Upper lobe of right lung (tissue), 1 donor: ENCODE data around the gene NMUR1. TPM values are rescaled to one million over a fixed set of nuclear protein-coding genes. Genes with fewer than 3 reads are reported as not detected.
A peak's percentile ranks its signal among the peaks of the same experiment; 100 is the strongest.

ENCODE experiments used
- ATAC-seq: fragments of 200-7000 bp; cut with Tn5 transposase; one replicate; pipeline ENCODE4 v1.9.1; 2020; ENCODE audit warnings: mild to moderate bottlenecking, moderate library complexity
- DNase-seq: peaks from one replicate; pipeline ENCODE4 v3.0.0-alpha.2; 2020
- H3K27ac ChIP-seq: fragments of 200-600 bp; one replicate; pipeline ENCODE4 v1.8.0; 2022
- H3K27me3 ChIP-seq: fragments of 200-600 bp; one replicate; pipeline ENCODE4 v1.8.0; 2022; ENCODE audit warnings: mild to moderate bottlenecking
- H3K36me3 ChIP-seq: fragments of 200-600 bp; one replicate; pipeline ENCODE4 v1.8.0; 2022
- H3K4me1 ChIP-seq: fragments of 200-600 bp; one replicate; pipeline ENCODE4 v1.8.0; 2022
- H3K4me3 ChIP-seq: fragments of 200-600 bp; one replicate; pipeline ENCODE4 v1.8.0; 2022; ENCODE audit warnings: mild to moderate bottlenecking
- H3K9me3 ChIP-seq: fragments of 200-600 bp; one replicate; pipeline ENCODE4 v1.8.0; 2022
- CTCF ChIP-seq: fragments of 200-600 bp; IDR thresholded peaks from one replicate; pipeline ENCODE4 v1.8.0; 2022; ENCODE audit warnings: antibody characterized with exemption
- intact Hi-C: fragments of 100-400 bp; cut with DNase I; formaldehyde crosslinking; loops from one replicate; pipeline ENCODE4 v1.11.0; 2022
- total RNA-seq: library from RNA; stranded (reverse); fragmentation: NEBNext Ultra II Directional; extraction: Animal tissue kit (Norgen Biotek cat#: 25700); gene quantifications from one replicate; pipeline ENCODE4 v1.2.1, GENCODE V29; 2021
- donor health status: DM: no; HTN: yes; CAD: no; lungs with severe emphysema.

The NMUR1 gene
- total RNA-seq, 1 donor from 2014 or later = 5.8 TPM

GRCh38 chr2:231514951-231515297 is 15.3 kb downstream of the NMUR1 start:
- Histone ChIP-seq H3K4me1 (peaks cover 3% of the 10 kb centered on the region), H3K27ac (peak overlapping the region; percentile 93), H3K4me3 (peak overlapping the region; percentile 72), H3K27me3 (no peaks in the 10 kb centered on the region), H3K36me3 (no peaks in the 10 kb centered on the region), H3K9me3 (no peaks in the 10 kb centered on the region)
- no peak for DNase-seq
- intact Hi-C loops = no loop called here
- TF ChIP-seq CTCF = no peak
- ATAC-seq = no peak

- Histone ChIP-seq H3K27me3 (no peaks in the 10 kb centered on the region), H3K4me1 (peaks cover 3% of the 10 kb centered on the region), H3K4me3 (peak overlapping the region; percentile 72), H3K9me3 (no peaks in the 10 kb centered on the region), H3K27ac (peak overlapping the region; percentile 93), H3K36me3 (no peaks in the 10 kb centered on the region)
- TF ChIP-seq CTCF = no peak
- intact Hi-C loops = no loop called here
- DNase-seq (peak; percentile 99), ATAC-seq (peak; percentile 100)
Measured at GRCh38 chr2:231514225-231514950, 15.9 kb downstream of the NMUR1 start.

- no peak for ATAC-seq
- Histone ChIP-seq H3K4me3 (peak overlapping the region; percentile 72), H3K27ac (peak overlapping the region; percentile 93), H3K9me3 (no peaks in the 10 kb centered on the region), H3K4me1 (peaks cover 3% of the 10 kb centered on the region), H3K36me3 (no peaks in the 10 kb centered on the region), H3K27me3 (no peaks in the 10 kb centered on the region)
- intact Hi-C loops = no loop called here
- no peak for TF ChIP-seq CTCF
- DNase-seq = no peak
Measured at GRCh38 chr2:231513746-231514224, 16.5 kb downstream of the NMUR1 start.

- H3K4me1 ChIP-seq = peaks cover 3% of the 10 kb centered on the region
- peak; percentile 45 for DNase-seq
- H3K4me3 ChIP-seq = no peak overlapping the region
- intact Hi-C loops = no loop called here
- no peak for ATAC-seq
- no peaks in the 10 kb centered on the region for H3K36me3 ChIP-seq
- no peaks in the 10 kb centered on the region for H3K9me3 ChIP-seq
- no peak overlapping the region for H3K27ac ChIP-seq
- H3K27me3 ChIP-seq = no peaks in the 10 kb centered on the region
- no peak for TF ChIP-seq CTCF
Measured at GRCh38 chr2:231512222-231512621, 18.0 kb downstream of the NMUR1 start.

- ATAC-seq = no peak
- intact Hi-C loops = no loop called here
- DNase-seq = peak; percentile 43
Measured at GRCh38 chr2:231503766-231504165, 26.5 kb downstream of the NMUR1 start.

More at GRCh38 chr2:231503766-231504165, 26.5 kb downstream of the NMUR1 start:
- no peaks in the 10 kb centered on the region for H3K4me1 ChIP-seq
- H3K36me3 ChIP-seq = no peaks in the 10 kb centered on the region
- no peaks in the 10 kb centered on the region for H3K9me3 ChIP-seq
- H3K4me3 ChIP-seq = no peak overlapping the region
- no peak overlapping the region for H3K27ac ChIP-seq
- TF ChIP-seq CTCF = no peak
- H3K27me3 ChIP-seq = no peaks in the 10 kb centered on the region
